GM19043 (cell line): Measurements from ENCODE around the gene SFN.
"Not testable (repeated sequence)": the region's sequence is repeated elsewhere in the genome, so short reads cannot be mapped to it uniquely, and the experiment has no call there.

ENCODE experiments used
- ATAC-seq: cut with Tn5 transposase; IDR thresholded peaks from one replicate; pipeline ENCODE4 v1.9.1; 2021; ENCODE audit warnings: low read depth; ENCODE audit not compliant: unreplicated experiment

SFN gene

DNA sequence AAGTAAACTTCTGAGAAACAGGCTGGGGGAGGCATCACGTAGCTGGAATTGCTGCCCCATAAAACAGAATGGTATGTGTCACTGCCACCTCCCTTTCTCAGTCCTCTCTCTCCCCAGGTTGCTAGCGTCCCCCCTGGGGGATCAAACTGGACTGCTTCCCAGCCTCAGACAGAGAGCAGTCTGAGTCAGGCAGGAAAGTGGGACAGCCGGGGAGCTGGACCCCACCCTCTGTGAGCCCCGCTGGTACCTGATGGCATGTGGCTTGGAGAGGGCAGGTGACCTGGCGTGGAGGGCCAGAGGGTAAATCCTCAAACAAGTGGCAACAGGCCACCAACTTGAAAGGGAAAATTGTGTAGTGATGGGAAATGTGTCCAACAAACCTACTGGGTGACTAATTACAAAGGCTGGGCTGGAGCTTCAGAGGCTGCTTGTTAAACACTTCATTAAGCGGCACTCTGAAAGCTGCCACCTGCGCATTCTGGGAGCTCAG is 1.0 kb upstream of the SFN start:
- no peak for ATAC-seq

GRCh38 chr1:26863685-26864077 is 732 bp downstream of the SFN start:
- ATAC-seq = no peak

DNA sequence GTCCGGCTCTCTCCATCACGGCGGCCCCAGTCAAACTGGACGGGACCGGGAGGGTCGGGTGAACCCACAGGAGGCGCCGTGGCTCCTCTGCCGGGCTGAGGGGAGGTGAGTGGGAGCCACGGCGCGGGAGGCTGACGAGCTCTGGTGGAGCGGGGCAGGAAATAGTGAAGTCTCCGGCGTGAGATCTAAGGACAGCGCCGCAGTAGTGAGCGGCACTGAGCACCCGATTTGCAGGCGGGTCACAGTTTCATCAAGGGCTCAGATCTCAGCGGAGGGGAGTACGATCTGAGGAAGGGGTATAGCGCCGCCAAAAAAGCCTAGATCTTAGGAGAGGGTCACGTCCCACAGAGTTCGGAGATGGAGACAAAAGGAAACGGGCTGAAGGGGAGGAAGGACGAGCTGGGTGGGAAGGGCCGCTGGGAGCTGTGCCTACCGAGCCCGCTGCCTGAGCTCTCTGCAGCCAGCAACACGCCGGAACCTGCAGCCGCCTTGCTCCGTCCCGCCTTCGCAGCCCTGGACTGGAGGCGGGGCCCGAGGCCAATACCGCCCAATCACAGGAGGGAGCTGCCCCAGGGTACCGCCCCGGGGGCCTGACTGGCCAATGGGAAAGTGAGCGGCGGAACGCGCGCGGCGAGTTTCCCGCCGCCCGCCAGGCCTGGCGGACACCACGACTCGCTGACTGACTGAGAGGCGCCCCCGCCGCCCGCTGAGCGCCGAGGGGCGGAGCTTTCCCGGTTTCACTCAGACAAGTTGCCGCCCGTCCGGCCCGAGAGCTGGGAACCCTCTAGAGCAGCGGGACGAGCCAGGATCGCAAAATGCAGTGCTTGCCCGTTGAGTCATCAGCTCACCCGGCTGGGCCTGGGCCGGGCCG is 1.9 kb downstream of the SFN start:
- peak; percentile 94 for ATAC-seq

GRCh38 chr1:26873097-26873496 is 10.1 kb downstream of the SFN start:
- ATAC-seq = not testable (repeated sequence)

- no peak for ATAC-seq
Measured at GRCh38 chr1:26874896-26875295, 11.9 kb downstream of the SFN start.

DNA sequence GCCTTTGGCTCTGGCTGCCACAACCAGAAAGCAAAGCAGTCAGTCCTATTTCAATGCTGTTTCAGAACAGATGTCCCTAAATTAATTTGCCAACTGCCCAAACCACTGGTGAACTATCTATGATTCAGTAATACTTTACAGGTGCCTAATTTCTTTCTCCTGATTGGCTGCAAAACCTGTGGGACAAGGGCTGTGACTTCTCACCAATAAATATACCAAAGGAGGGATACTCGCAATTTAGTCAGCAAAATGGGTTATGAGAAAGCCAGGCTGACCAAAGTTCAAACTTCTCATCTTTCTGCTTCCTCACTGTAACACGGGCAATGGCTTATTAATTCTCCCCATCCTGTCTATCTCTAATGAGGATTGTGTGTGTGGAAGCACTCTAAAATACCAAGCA is 14.4 kb downstream of the SFN start:
- ATAC-seq = no peak

DNA sequence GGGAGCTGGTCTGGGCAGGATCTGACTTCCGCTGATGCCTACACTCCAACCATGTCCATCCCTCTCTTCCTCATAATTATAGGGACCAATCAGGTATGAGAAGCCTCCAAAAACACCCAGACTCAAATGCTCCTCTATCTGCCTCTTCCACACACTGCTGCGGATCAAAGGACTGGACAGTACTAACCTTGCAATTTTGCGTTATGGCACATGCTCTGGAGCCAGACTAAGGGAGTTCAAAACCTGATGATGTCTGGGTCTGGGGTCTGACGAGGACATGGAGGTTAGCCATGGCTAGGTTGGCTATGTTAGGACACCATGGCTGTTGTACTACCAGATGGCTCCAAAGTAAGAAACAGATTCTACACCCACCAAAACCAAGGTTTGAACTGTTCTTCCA is 16.8 kb downstream of the SFN start:
- no peak for ATAC-seq

- ATAC-seq = not testable (repeated sequence)
Measured at GRCh38 chr1:26881611-26882010, 18.7 kb downstream of the SFN start.

DNA sequence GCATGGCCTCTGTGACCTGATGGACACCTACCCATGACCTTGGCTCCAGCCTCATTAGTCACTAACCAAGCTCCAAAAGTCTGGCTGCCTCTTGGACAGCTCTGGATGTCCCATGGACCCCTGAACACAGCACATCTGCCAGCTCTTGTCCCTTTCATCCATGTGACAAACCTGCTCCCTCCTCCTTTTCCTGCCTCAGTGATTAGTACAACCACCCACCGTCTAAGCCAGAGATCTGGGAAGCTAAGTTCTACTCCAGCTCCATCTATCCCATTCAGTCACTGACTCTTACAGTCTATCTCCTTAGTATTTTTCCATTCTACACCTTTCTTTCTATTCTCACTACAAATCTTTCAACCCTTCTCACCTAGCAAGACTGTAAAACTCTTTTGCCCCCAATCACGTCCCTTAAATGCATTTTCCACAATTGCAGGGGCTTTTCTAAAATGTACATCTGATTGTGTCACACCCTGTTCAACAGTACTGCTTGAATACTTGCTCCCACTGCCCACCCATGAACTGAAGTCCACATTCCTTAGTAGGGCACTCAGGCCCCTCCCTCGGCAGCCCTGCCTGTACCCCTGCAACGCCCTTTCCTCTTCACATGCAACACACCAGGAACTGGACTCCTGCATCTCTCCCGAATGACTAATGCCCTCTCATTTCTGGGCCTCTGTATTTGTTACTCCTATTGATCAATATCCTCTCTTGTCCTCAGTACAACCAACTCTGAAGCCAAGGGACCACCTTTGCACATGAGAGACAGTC is 19.9 kb downstream of the SFN start:
- no peak for ATAC-seq

- ATAC-seq = no peak
Measured at GRCh38 chr1:26887125-26887524, 24.2 kb downstream of the SFN start.

DNA sequence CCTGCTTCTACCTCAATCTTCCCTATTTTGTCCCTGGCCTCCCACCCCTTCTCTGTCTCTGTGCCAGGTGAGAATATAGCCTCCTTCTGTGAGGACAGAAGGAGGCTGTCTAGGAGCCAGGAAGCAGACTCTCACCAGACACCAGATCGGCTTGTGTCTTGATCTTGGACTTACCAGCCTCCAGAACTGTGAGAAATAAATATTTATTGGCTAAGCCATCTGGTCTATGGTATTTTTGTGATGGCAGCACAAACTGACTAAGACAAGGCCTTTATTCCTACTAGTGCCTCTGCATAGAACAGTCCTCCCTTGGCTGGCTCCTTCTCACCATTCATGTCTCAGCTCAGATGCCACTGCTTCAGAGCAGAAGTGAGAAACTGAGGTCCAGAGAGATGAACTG is 25.3 kb downstream of the SFN start:
- ATAC-seq = no peak

- peak; percentile 84 for ATAC-seq
Measured at GRCh38 chr1:26889551-26890466, 26.9 kb downstream of the SFN start, which contains the start of gene GPN2. Gene GPN2 (minus strand): TSS chr1:26890283. CDS start chr1:26890096, 187 bp downstream.

- peak; percentile 29 for ATAC-seq
Measured at GRCh38 chr1:26890467-26890796, 27.5 kb downstream of the SFN start.

GRCh38 chr1:26894263-26894662 is 31.3 kb downstream of the SFN start:
- ATAC-seq = no peak

- ATAC-seq = no peak
Measured at GRCh38 chr1:26897351-26897750, 34.4 kb downstream of the SFN start.

GRCh38 chr1:26900001-26900814 is 37.3 kb downstream of the SFN start, which contains the start of gene GPATCH3:
Gene GPATCH3 (minus strand): TSS chr1:26900467. CDS start chr1:26900442, 25 bp downstream.
- ATAC-seq = no peak

GRCh38 chr1:26900815-26901511 is 38.0 kb downstream of the SFN start:
- no peak for ATAC-seq

- no peak for ATAC-seq
Measured at GRCh38 chr1:26907071-26907917, 44.3 kb downstream of the SFN start.
